NCI-H1417 (cell line): Measurements from ENCODE around the gene CHRDL2.
A peak's percentile ranks its signal among the peaks of the same experiment; 100 is the strongest.

Experiments
- DNase-seq, 3 experiments: peaks; one replicate each; lab custom pipeline; 2025; lab: John Stamatoyannopoulos, UW

Gene CHRDL2

GRCh38 chr11:74685338-74685737 lies 45.9 kb downstream of the CHRDL2 start:
- DNase-seq: no peak

DNA sequence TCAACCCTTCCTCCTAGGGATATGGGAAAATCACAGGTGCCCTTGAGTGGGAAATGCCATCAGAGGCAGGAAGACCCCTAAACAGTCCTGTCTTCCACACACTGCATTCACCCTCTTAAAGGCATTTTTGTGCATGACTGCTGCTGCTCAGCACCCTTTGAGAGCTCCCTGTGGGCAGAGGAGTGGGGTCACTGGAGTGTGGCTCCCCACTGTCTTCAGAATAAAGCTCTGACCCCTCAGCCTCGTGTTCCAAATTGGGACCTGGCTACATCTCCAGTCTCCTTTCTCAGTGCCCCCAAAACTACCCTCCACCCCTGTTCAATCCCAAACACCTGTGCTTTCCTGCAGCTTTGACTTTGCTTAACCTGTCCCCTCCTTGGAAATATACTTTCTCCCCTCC lies 46.6 kb downstream of the CHRDL2 start:
- DNase-seq: no peak

GRCh38 chr11:74683941-74684481 lies 47.2 kb downstream of the CHRDL2 start:
- no peak for DNase-seq

DNA sequence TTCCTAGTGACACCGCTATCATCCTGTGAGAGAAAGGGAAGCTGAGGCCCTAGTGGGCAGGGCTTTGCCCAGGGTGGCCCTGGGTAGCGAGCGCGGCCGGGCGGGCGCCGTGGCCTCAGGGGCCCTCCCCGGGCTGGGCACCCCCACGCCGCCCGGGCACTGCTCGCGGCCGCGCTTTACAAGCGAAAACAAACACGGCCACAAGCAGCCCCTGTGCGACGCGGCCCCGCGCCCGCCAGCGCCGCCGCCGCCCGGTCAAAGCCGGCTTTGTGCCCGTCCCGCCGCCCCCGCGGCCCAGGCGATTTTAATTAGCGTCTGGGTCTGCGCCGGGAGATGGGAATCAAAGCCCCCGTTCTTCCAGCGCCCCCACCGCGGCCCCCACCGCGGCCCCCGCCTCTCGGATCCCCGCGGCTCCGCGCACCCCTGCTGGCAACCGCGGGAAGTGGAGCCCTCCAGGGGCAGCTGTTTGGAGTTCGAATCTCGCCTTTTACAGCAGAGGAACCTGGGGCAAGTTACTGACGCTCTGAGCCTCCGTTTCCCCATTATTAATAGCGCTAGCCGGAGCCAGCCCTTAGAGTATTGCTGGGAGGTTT lies 47.9 kb downstream of the CHRDL2 start:
- DNase-seq: no peak

DNA sequence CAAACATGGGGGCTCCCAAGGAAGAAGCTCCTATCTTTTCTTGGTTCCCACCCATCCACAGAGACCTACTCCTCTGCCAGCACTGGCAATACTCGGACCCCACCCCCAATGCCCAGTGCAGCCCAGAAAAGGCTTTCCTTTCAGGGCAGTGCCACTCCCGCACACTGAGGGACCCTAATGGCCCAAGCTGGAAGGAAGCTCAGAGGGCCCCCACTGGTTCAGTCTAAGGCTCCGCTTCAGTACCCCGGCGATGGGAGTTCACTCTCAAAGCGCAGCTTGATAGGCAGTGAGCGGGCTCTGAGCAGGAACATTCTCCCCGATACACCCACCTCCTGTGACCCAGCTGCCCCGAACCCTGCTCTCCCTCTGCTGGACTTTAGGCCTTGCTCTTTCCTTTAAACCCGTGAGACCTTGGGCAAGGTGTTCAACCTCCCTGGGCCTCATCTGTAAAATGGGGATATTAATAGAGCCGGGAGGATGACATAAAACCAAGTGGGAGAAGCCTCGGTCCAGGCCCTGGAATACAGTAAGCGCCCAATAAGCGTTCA lies 48.4 kb downstream of the CHRDL2 start:
- no peak for DNase-seq

DNA sequence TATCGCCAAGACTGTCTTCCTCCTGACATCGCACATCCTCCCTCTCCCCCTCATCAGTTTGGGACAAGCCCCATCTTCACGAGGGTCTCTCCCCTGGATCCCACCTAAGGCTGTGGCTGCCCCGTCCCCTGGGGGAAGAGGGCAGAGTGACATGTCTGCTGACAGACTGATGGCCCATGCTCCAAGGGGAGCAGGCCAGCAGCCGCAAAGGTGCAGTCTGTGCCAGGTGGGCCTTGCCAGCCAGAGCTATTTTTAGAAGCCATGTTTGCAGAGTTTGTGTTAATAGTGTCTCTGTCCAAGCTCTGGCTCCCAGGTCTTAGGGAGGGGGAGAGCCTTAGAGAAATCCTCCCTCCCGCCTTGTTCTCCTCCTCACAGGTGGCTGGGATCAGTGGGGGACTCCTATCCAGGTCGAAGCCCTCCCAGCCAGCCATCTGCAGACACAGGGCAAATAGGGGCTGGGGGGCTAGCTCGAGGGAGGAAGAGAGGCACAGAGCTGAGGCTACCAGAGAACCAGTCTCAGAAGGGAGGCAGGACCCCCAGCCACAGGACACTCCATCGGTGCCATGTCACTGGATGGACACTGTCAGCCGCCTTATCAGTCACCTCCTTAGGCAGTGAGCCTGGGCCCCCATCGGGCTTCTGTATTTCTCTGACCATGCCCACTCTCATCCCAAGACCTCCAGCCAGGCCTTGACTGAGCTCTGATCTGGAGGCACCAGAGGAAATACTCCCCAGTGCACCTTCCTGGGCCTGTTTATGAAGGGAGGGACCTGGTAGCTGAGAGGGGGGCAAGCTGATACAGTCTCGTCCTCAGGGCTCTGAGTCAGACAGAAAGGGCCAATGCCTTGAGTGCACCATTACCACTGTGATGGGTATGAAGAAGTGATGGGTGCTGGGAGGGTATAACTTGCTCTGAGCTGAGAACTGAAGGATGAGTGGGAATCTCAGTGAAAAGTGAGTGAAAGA lies 49.3 kb downstream of the CHRDL2 start:
- DNase-seq: peak in 2 of 3 experiments; percentile 33 to 59

DNA sequence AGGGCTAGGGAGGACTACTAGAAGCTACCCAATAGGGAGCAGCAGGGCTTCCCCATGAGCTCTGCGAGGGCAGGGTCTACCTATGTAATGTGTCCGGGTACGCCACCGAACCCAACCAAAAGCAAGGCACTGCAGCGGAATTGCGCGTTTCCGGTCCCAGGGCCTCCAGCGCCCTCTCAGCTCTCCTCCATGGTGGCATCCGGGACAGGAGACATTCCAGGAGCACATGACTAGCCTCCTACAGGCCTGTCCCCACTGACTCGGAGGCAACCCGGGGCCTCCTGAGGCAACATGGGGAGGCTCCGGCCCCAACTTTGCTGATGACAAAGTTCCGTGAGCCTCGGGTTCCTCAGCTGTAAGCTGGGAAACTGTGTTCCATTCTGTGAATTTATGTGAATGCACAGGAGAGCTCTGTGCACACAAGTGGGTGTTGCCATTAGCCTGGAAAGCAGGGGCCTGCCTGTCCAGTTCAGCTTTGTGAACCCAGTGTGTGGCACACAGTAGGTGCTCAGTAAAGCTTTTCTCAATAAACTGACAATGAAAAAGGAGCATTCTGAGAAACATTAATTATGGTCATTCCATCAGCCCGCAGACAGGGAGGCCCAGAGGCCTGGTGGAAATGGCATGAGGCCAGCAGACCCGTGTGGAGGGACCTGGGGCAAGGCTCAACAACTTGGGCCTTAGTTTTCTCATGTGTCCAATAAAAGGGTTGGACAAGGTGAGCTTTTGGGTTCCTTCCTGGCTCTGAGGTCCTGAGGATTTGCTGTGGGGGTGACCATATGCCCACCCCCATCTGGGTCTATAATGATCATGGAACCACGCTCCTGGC lies 50.3 kb downstream of the CHRDL2 start:
- DNase-seq: no peak

DNA sequence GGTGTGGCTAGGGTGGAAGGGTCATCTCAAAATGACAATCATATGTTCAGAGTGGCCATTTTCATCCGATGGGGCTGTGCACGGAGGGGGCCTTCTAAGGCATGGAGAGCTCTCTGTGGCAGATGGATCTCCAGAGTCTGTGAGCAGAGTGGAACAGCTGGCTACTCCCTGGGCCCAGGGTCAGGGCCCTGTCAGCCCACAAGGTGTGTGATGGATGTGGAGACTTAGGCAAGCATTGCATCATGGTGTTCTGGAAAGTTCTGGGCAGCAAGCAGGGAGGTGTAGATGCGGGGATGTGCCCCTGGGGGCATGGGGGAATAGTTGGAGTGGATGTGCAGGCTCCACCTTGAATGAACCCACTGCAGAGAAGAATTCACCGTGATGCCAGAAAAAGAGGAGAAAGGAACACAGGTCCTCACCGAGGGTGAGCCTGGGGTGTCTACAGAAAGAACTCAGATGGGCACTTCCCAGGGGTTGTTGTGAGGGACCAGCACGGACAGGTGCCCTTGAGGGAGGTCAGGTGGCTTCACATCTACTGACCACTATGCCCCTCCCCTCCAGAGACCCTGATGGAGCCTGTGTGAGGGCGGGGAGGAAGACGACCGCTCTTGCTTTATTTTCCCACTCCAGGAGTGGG lies 51.1 kb downstream of the CHRDL2 start:
- DNase-seq: no peak

- no peak for DNase-seq
Measured at GRCh38 chr11:74679513-74679865, 51.7 kb downstream of the CHRDL2 start.

- DNase-seq: no peak
Measured at GRCh38 chr11:74678591-74679512, 52.4 kb downstream of the CHRDL2 start.

- DNase-seq: no peak
Measured at GRCh38 chr11:74678041-74678440, 53.2 kb downstream of the CHRDL2 start.

- no peak for DNase-seq
Measured at GRCh38 chr11:74677131-74677530, 54.1 kb downstream of the CHRDL2 start.

- no peak for DNase-seq
Measured at GRCh38 chr11:74676596-74676995, 54.6 kb downstream of the CHRDL2 start.

DNA sequence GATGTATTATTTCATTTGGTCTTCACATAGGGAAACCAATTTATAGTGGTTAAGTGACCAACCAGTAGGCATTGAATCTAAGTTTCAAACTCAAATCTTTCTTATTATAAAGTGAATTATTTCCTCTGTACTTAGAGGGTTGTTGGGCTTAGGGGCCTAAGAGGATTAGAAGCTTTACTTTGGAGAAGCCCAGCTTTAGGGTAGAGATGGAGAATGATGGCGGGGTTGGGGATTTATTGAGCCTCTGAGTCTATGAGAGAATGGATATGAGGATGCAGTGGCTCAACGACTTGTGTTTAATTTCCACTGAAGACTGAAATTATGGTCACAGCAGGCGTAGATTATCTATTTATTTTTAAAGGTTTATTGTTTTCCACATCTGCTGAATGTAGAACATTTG lies 55.5 kb downstream of the CHRDL2 start:
- peak in 1 of 3 experiments; percentile 9 for DNase-seq

DNA sequence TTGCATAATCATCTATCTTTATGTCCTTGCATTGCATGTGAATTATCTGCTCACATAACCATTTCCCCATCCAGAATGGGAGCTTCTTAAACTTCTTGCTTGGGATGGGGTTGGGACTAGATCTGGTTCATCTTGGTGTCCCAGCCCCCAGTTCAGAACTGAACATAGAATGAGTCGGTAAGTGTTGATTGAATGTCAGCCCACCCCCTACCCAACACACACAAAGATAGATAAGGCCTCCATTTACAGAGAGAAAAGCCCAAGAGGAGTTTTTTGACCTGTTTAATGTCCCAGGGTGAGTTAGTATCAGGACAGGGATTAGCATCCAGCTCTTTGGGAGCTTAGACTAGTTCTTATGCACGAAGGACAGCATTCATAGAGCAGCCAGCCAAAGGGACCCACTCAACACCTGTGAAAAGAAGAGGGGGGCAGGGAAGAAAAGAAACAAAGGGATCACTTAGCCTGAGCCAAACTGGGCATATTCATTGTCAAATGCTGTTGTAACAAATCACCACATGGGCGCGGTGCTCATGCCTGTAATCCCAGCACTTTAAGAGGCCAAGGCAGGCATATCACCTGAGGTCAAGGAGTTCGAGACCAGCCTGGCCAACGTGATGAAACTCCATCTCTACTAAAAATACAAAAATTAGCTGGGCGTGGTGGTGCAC lies 57.4 kb downstream of the CHRDL2 start:
- no peak for DNase-seq

DNA sequence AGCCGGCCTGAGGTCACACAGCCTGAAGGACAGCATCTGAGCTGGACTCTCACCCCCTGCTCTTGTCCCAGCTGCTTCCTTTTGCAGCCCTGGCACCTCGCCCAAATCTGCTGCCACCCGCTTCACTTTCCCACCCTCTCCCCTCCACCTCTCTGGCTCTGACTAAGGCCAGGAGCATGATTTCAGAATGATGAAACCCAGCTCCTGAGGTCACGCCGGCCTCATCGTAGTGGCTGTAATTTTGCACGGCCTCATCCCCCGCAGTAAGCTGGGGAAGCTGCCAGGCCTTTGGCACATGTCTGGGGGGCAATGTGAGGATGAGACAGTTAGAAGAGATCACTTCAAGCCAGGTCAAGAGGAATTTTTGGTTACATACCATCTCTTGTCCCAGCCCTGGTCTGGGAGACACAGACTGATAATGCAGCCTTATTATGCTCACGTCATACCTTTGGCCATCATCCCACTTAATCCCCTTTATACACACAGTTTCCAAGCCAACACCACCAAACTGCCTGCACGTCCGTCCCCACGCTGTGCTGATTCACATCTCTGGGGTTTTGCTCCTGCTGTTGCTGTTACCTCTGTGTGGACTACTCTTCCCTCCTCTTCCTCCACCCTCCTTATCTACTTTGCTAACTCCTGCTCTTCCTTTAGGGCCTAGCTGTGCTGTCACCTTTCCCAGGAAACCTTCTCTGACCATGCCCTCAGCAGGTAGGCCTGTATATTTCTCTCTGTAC lies 58.1 kb downstream of the CHRDL2 start:
- no peak for DNase-seq

- no peak for DNase-seq
Measured at GRCh38 chr11:74672332-74672955, 58.8 kb downstream of the CHRDL2 start.

- DNase-seq: no peak
Measured at GRCh38 chr11:74671520-74672196, 59.6 kb downstream of the CHRDL2 start.
